Stimulated activated CD4-positive, alpha-beta T cell treated with anti-CD3 and anti-CD28 coated beads, Interleukin-12 subunit alpha, Interleukin-12 subunit beta, amount 100 ng/mL, for 4 hours (primary cell): ENCODE results near the gene RBBP8NL.

ENCODE experiments used
- DNase-seq: peaks from one replicate; pipeline ENCODE4 v3.0.0-alpha.2; 2020

Gene RBBP8NL, protein sequence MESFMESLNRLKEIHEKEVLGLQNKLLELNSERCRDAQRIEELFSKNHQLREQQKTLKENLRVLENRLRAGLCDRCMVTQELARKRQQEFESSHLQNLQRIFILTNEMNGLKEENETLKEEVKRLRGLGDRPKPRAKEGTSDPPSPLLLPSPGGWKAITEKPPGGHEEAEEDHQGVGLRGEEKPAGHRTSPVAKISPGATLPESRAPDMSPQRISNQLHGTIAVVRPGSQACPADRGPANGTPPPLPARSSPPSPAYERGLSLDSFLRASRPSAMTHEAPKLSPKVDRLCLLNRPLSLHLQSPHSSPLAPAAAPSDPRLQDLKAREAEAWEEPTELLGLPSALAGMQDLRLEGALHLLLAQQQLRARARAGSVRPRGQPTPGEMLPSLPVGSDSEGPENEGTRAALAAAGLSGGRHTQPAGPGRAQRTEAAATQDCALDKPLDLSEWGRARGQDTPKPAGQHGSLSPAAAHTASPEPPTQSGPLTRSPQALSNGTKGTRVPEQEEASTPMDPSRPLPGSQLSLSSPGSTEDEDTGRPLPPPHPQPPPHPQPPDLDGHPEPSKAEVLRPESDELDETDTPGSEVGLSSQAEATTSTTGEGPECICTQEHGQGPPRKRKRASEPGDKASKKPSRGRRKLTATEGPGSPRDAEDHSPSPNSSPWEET

DNA sequence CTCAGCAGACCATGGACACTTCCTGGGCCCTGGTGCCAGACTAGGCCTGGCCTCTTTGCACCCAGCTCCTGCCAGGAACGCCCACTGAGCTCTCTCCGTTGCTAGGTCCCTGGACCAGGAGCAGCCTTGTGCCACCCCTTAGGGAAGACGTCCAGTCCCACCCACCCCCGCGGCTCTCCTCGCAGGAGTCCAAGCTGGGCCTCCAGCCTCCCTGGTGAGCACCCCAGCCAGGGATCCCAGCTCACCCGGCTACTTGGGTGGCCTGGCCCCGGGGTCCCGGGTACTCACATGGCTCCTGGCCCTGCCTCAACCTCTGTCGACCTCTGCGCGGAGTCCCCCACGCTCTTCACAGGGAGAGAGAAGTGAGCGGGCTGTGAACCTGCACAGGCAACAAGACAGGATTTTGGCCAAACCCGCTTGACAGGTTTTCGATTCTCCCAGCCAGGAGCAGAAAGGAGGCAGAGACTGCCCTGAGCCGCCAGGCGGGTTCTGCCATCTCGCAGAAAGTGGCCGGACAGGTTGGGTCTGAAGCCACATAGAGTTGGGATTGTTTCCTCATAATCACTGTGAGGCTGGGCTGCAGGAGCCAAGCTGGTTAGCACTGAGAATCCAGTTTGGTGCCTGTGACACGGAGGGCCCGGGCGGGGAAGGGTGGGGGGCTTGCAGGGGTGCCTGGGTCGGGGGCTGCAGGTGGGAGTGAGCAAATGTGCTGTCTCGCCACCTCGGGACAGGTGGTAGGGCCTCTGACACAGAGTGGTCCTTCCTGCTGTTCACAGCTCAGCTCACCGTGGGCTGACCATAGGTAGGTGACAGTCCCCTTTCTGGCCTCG, at the start of gene RBBP8NL:
TSS of gene RBBP8NL (minus strand) at position 368 of the 830 bp plus-strand sequence. CDS start 7,892 bp downstream, outside the sequence.
- DNase-seq, result no peak

DNA sequence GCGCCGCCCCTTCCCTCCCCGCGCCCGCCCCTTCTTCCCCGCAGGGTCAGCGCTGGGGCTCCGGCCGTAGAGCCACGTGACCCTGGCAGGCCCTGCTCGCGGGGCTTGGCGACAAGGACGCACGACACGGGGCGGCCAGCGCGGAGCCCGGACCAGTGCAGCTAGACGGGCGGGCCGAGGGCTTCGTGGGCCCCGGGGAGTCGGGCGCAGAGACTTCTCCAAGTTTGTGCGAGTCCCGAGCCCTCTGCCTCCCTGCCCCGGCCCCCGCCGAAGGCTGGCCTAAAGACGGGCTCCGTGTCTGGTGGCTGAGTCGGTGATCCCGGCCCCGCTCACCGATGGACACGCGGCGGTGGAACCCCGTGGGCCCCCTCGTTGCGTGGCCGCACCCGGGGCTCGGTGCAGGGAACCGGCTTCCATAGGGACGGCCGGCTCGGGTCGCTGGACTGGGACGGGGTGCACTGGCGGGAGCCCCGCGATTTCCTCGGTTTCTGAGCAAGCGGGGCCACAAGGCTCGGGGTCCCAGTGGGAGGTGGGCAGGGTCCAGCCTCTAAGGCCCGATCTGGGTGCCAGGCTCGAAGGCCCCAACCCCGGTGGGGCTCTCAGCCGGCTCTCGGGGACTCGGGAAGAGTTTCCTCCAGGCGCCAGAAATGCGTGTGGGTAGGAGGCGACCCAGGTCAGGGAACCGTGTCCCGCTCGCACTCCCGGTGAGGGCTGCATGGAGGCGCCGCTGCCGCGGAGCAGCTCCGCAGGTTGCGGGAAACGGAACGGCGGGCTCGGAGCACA, 48.9 kb upstream of the RBBP8NL start:
- DNase-seq, result no peak

DNA sequence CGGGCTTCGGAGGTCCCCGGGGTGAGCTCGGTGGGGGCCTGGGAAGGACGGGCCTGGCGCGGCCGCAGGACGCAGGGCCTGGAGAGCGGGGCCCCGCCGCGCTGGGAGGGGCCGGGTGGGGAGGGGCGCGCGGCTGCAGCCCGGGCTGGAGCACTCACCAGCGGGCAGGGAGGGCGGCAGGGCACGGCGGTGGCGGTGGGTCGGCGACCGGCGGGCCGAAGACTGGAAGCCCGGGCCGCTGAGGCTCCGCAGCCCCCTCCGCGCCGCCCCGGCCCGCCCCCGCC, 48.4 kb upstream of the RBBP8NL start, which contains the start of gene GATA5:
TSS of gene GATA5 (minus strand) at position 224 of the 284 bp plus-strand sequence. CDS start 474 bp downstream, outside the sequence.
- DNase-seq, result no peak

DNA sequence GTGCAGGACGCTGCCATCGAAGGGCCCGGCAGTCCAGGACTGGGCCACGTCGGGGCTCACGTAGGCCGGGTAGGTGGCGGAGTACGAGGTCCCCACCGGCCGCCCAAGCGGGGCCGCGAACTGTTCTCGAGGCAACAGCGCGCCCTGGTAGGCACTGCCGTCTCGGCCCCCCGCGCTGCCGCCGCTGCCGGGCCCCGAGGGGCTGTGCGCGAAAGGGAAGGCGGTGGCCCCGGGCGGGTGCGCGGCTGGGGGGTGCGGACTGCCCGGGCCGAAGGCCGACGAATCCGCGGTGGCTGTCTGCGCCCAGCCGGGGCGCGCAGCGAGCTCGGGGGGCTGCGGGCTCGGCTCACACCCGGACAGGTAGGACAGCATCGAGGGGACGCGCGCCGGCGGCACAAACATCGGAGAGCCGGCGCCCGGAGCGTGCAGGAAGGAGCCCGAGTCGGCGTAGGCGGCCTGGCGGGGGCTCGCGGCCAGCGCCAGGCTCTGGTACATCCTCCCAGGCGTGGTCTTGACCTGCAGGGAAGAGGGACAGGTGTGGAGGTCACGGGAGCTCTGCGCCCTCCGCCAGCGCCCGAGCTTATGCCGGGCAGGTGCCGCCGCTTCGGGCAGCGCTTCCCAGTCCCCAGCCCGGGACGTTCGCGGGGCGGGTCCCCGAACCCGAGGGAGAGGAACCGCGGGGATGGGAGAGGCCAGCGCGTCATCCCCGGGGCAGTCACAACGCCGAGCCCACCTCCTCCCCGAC, 47.9 kb upstream of the RBBP8NL start:
- no peak for DNase-seq

DNA sequence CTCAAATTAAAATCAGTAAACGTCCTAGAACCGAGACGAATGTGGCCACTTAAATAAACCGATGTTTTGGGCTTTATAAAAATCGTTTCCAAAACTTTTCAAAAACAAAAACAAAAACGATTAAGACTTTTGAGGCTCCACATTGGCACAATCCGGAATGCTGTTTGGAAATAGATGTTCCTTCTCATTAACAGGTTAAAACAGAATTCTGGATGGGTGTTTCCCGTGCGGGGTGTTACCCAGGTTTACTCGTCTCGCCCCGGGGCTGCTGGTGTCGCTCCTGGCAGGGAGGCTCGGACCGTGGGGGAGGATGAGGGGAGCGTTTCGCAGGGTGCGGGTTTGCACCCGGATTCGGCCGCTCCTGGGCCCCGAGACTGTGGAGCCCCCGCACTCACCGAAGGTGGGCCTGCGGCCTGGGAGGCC, 47.3 kb upstream of the RBBP8NL start:
- DNase-seq, result no peak

DNA sequence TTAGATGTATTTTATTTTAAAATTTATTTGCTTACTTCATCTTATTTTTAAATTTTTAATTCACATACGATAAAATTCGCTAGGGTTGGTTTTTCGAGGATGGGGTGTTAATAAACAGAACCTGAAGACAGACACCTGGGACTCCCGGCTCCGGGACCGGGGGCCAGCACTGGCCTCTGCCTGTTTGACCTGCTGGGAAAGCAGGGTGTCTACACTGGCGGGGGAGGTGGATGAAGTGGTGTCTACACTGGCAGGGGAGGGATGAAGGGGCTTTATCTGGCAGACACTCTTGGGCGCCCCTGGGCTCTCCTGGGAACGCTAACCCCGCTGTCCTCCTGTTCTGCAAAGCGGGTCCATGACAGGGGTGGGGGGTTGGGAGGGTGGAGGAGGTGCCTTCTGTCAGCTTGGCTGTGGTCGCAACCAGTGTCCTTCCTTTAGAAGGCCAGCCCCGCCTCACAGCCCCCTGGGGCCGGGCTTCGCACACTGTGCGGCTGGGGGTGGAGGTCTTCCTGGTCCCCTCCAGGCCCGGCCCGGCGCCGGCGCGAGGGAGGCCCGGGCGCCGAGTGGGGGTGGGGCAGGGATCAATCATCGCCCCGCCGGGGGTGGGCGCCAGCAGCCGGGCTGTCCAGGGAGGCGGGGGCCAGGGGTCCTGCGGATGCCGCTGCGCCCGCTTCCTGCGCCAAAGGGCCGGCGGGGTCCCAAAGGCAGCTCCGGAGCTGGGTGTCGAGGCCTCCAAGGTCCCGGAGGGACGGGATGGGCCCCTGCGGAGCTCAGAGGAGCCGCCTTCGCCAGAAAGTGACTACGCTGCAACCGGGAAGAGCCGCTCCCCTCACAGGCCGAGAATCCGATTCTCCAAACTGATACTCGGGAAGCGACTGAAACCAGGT, 46.6 kb upstream of the RBBP8NL start:
- no peak for DNase-seq

DNA sequence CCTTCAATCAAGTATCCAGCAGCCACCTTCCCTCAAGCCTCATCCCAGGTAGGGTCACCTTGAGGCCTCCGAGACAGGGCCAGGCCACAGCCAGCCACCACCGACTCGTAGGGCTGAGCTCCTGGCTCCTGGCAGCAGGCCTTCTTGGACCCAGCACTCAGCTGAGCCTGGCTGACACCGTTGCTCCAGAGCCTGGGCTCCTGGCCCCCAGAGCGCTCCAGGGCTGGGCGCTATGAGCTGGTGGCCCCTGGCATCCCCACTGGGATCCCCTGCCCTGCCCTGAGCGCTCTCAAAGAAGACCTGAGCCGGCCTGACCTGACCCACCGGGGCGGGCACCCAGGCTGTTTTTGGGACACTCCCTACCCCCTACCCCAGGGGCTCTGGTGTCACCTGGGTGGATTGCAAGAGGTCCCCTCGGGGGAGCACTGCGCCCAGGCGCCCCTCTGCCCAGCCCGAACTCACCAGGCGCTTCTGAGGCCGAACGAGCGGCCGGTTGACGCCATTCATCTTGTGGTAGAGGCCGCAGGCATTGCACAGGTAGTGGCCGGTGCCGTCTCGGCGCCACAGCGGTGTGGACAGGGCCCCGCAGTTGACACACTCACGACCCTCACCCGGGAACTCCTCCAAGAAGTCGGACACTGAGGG, 45.7 kb upstream of the RBBP8NL start:
- no peak for DNase-seq

DNA sequence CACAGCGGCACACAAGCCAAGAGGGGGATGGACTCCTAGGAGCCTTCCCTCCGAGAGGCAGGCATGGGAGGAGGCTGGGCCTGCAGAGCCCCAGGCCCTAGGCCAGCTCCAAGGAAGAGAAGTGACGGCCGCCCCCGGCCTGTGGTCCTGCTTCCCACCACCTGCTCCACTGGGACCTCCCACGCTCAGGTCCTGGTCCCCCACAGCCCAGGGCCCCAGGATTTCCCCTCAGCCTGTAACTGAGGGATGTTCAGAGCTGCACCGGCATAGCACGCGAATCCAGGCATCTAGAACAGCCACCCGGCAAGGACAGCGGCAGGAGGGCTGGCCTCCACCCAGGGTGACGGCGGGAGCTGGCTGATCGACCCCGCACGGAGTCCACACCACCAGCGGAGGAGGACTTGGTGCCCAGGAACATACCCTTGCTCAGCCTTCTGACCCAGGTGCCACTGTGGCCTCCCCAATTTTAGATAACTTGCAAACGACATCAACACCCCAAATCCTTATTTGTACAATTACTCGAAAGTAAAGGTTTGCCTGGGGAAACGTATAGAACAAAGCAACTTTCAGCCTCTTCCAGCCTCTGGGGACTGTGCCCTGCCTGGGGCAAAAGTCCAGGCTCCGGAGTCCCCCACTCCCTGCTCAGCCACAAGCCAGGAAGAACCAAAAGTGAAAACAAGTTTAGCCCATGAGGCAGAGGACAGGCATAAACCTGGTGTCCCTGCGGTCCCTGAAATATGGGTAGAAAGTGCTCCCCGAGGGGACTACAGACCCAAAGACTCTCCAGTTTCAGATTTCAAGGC, 45.0 kb upstream of the RBBP8NL start:
- no peak for DNase-seq

DNA sequence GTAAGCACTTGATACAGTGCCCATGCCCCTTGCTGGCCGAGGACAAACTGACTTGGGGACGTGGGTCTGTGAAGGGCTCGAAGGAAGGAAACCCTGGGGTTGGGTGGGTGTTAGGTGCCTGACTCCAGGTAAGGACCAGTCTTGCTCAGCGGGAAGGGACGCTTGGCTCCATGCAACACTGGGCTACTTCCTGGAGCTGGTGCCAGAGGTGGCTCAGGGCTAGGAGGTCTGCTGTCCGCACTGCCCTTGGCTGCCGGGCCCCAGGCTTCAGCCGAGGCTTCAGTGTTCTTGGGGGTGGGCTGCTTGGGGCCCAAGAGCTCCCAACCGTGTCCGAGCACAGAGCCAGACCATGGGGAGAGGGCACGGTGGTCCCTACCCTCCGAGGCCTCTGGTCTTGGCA, 43.1 kb upstream of the RBBP8NL start:
- no peak for DNase-seq

DNA sequence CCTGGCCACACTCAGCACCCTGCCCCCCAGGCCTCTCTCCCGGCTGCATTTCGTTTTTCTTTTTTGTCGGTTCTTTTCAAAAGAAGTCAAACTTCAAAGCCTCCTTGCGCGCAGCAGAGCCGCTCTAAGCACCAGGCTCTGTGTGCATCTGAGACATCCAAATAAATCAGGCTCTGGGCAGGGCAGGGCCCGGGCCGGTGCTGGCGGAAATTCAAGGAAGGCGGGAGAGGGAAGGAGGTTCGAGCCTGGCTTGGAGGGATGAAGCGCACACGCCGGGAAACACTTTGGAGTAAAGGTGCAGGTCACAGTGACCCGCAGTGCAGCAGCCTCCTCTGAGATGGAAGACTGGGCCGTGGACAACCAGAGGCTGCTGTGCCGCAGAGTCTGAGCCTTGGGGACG, 42.7 kb upstream of the RBBP8NL start:
- DNase-seq, result no peak

DNA sequence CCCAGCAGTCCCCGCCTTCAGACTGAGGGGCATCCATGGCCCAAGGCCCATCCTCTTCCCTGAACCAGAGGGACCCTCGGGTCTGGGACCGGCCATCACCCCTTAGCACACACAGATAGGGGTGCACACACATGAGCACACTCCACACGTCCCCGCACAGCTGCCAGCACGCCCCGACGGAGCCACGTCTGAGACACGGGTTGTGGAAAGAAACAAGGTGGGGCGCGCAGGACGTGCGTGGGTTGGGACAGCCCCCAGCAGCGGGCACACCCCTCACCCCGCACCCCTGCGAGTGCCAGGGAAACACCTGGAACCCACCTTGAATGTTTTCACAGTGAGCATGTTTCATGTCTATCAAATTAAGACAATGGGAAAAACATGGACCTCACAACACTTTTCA, 42.0 kb upstream of the RBBP8NL start:
- no peak for DNase-seq

DNA sequence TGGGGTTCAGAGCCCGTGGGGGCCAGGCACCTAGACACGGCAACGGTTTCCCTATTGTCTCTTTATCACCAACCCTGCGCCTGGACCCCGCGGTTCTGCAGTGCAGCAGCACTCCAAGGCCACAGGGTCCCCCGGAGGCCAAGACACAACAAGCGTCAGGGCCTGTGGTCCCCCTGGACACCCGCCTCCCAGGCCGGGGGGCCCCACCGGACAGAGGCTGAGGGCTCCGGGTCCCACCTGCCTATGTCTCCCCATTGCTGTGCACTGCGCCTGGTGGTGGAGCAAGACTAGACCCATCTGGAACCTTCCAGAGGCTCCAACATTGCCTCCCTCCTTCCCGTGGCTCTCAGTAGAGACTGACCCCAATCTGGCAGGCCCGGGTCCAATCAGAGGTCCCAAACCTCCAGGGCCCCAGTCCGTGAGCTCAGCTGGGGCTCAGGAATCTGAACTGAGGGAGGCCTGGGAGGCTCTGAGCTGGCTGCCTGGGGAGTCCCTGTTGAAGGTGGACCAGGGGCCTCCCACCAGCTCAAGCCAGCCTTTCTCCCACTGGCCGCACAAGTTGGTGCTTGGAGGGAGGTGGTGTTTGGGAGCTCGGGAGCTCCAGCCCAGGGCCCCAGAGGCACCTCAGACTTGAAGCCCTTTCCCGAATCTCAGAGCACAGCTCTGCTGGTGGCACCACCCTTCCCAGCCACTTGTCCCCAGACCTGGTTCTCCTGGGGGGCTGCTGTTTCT, 39.6 kb upstream of the RBBP8NL start:
- no peak for DNase-seq

DNA sequence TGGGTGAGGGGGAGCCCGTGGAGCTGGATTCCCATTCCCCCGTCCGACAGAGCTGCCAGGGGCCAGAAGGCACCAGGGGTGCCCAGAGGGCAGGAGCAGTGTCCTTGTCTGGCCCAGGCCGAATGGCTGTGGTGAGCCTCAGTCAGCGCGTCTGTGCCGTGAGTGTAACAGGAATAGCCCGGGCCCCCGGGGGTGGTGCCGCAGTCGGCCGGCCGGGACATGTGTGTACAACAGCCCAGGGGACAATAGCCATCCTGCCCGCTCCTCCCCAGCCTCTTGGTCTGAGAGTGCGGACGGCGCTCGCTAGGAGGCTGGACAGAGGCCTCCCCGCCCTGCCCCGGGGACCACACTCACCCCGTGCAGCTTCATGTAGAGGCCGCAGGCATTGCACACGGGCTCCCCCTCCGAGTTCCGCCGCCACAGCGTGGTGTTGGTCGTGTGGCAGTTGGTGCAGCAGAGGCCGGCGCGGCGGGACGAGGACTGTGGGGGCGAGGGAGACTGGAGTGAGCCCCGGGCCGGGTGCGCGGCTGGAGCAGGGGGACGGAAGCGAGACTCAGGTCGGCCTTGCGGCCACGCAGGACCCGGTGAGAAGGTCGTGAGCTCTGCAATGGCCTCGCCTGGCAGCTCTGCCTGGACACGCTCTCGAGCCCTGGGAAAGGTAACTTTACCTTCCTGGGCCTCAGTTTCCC, 38.9 kb upstream of the RBBP8NL start:
- DNase-seq, result no peak

DNA sequence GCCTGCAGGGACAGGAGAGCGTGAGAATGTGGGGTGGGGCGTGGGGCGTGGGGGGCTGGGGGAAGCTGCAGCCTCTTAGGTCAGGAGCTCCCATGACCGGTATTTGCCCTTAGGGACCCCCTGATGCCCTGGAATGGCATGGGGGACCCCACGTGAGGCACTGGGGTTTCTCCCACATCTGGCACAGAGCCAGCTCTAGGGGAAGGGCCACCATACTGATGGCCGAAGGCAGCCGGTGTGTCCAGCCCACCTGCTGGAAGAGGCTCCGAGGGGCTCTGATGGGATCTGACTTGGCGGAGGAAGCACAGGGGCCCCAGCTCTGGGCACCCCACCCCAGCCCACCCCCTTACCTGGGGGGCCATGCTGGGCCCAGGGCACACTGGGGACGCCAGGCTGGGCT, 37.7 kb upstream of the RBBP8NL start:
- DNase-seq, result no peak

DNA sequence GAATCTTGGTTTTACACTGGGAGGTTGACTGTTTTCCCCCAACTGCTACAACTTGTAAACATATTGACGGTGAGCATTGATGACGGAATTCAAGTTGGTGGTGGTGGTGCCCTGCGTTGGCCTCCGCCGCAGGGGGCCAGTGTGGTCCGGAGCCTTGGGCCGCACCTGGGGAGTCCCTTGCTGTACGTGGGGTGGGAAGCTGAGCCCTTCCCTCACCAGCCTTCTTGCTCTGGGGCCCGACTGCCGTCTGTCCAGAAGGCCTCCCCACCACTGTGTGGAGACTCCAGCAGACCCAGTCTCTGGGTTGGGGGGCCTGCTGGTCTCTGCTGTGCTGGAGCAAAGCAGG, 37.1 kb upstream of the RBBP8NL start:
- DNase-seq, result no peak

DNA sequence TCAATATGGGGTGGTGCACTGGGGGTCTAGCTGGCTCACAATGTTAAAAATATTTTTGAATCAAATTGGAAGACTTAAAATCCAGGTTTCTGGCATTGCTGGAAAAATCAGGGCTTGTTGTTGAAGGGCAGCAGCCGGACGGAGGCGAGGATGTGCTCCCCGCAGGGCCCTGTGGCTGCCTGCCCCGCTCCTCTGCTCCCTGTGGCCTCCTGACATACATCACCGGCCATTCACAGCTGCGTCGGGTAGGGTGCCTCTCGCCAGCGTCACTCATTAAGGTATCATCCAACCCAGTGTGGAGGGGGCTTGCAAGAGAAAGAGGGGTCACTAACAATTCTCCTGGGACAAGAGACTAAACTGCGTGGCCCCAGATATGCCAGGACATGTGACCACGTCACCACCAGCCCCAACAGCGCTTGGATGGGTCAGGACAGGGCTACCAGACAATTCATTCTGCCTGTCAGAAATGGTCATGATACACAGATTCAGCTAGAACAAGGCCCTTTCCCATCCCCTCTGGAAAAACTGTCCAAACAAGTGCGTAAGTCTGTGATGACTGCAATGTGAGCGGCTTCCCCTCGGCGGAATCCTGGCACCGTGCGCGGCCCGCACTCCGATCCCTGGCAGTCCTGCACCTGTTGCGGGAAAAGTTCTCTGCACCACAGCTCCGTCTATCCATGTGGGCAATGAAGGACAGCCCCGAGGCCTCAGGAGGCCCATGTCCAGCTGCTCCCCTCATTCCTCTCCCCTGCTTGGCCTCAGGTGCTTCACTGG, 36.5 kb upstream of the RBBP8NL start:
- no peak for DNase-seq

DNA sequence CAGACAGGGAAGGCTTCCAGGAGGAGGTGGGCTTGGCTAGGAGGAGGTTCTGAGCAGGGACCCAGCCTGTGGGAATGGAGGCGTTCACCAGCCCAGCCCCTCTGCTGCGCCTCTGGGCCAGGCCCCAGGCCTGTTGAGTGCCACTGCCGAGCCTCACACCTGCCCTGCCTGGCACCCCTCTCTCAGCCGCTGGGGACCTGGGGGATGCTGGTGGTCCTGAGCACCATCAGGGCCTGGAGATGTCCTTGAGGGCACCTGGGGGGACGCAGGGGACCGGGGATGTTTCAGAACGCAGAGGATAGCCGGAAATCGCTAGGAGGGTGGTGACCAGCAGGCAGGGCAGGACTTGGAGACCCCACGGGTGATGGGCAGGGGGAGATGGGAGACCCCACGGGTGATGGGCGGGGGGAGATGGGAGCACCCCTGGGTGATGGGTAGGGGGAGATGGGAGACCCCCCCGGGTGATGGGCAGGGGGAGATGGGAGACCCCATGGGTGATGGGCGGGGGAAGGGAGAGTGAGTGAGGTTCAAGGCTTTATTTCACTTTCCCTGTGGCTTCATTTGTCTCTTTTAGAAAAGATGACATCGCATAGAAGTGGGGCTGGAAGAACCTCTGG, 35.7 kb upstream of the RBBP8NL start:
- no peak for DNase-seq
